CD4-positive, alpha-beta memory T cell (primary cell): ENCODE measurements around the gene ZFP42. TPM values are rescaled to one million over a fixed set of nuclear protein-coding genes. Genes with fewer than 3 reads are reported as not detected.
A peak's percentile ranks its signal among the peaks of the same experiment; 100 is the strongest.

ENCODE experiments used
- CTCF ChIA-PET: fragments of 350-600 bp; sonication (Branson Sonifier 250); formaldehyde crosslinking; loops from one replicate; lab custom pipeline; 2021; ENCODE audit warnings: inconsistent platforms; ENCODE audit not compliant: partially characterized antibody; lab: Charles Lee
- POLR2A ChIA-PET: fragments of 350-600 bp; sonication (Branson Sonifier 250); formaldehyde crosslinking; loops from one replicate; lab custom pipeline; 2021; ENCODE audit not compliant: partially characterized antibody; lab: Charles Lee
- DNase-seq, 5 donors: peaks; one replicate each; pipeline versions ENCODE4 v3.0.0 to v3.0.0-alpha.2; 2020 to 2022; ENCODE audit warnings: mixed read lengths in 1 of 5
- H3K27ac ChIP-seq: one replicate; pipeline ENCODE4 v1.7.0; 2013; ENCODE audit warnings: low read depth, low read length
- H3K27me3 ChIP-seq: 2 replicates; pipeline ENCODE4 v1.7.0; 2013; ENCODE audit warnings: mild to moderate bottlenecking, low read length, moderate library complexity; ENCODE audit not compliant: insufficient read depth
- H3K36me3 ChIP-seq: 2 replicates; pipeline ENCODE4 v1.7.0; 2013; ENCODE audit warnings: mild to moderate bottlenecking, low read length, moderate library complexity; ENCODE audit not compliant: insufficient read depth
- H3K4me1 ChIP-seq: 2 replicates; pipeline ENCODE4 v1.7.0; 2013; ENCODE audit warnings: mild to moderate bottlenecking, low read length, moderate library complexity; ENCODE audit not compliant: insufficient read depth
- H3K4me3 ChIP-seq, 2 donors: one replicate each; pipeline ENCODE4 v1.7.0; 2013; ENCODE audit warnings: low read length in 2 of 2, mild to moderate bottlenecking in 1 of 2
- H3K9me3 ChIP-seq, 2 donors: one replicate each; pipeline ENCODE4 v1.7.0; 2013; ENCODE audit warnings: low read length in 2 of 2, control low read depth in 1 of 2; ENCODE audit not compliant: control insufficient read depth in 1 of 2
- H3K27ac Mint-ChIP-seq, 7 donors: one replicate each; pipeline ENCODE4 v1.8.0; 2020 to 2021; ENCODE audit warnings: mixed read lengths in 7 of 7, mild to moderate bottlenecking in 6 of 7, inconsistent platforms in 3 of 7, moderate library complexity in 3 of 7
- H3K27me3 Mint-ChIP-seq, 2 donors: one replicate each; pipeline ENCODE4 v1.8.0; 2020 to 2021; ENCODE audit warnings: mixed read lengths in 2 of 2
- H3K36me3 Mint-ChIP-seq, 2 donors: one replicate each; pipeline ENCODE4 v1.8.0; 2020 to 2021; ENCODE audit warnings: mixed read lengths in 2 of 2, inconsistent platforms in 1 of 2, mild to moderate bottlenecking in 1 of 2
- H3K4me1 Mint-ChIP-seq, 4 donors: one replicate each; pipeline ENCODE4 v1.8.0; 2020 to 2021; ENCODE audit warnings: mixed read lengths in 4 of 4, mild to moderate bottlenecking in 1 of 4
- H3K4me3 Mint-ChIP-seq, 8 donors: one replicate each; pipeline ENCODE4 v1.8.0; 2020 to 2021; ENCODE audit warnings: mixed read lengths in 8 of 8, mild to moderate bottlenecking in 7 of 8, moderate library complexity in 6 of 8, inconsistent platforms in 3 of 8
- H3K9me3 Mint-ChIP-seq, 8 donors: one replicate each; pipeline ENCODE4 v1.8.0; 2020 to 2021; ENCODE audit warnings: mixed read lengths in 8 of 8, mild to moderate bottlenecking in 5 of 8, inconsistent platforms in 3 of 8, moderate library complexity in 1 of 8
- intact Hi-C: fragments of 100-400 bp; cut with micrococcal nuclease; formaldehyde crosslinking; loops from one replicate; pipeline ENCODE4 v1.15.1; 2023
- polyA plus RNA-seq, 2 donors: library from polyadenylated mRNA; unstranded; fragments of 300-500 nt; fragmentation: Illumina TruSeq; gene quantifications; one replicate each; pipeline ENCODE4 v1.2.3, GENCODE V29; 2021
- total RNA-seq, 2 experiments: library from RNA; stranded (reverse); gene quantifications; one replicate each; pipeline ENCODE4 v1.2.3, GENCODE V29; 2021

The ZFP42 gene
- total and polyA plus RNA-seq, 4 experiments from 2014 or later: not detected

DNA sequence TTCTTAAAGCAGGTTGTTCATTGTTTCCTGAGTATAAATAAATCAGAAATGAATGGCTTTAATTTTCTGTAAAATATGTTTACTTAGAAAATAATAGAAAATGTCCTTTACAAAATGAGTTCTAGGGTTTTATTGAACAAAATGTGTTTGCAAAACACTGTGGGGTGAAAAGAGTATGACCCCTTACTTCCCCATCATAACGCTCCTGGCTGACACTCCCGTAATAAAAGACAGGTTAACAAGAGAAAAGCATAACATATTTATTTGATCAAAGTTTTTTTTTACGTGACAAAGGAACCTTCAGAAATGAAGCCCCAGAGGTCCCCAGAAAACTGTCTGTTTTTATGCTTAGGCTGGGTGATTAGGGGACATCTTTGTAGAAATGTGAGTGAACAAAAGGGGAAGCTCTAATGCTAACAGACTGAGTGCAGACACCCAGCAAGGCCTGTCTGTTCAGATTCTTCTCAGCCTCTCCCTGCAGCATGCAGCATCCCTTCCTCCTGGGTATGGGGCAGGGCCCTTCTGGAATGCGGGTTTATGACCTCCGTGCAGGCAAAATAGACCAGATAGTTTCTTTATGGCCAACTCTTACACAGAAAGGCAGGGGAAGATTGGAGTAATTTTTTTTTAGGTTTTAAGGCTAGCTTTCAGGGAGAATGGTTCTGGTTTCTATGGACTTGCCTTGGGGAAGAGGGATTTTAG, 26.1 kb downstream of the ZFP42 start:
- intact Hi-C loops: no loop called here
- no peaks in the 10 kb centered on the region for H3K27me3 ChIP-seq
- no peaks in the 10 kb centered on the region for H3K36me3 ChIP-seq
- ChIA-PET POLR2A (no interaction called here), CTCF (no interaction called here)
- Mint-ChIP-seq H3K9me3 (peaks cover 2 to 8% (median 5%) of the 10 kb centered on the region in 8 donors), H3K4me3 (no peak overlapping the region), H3K36me3 (no peaks in the 10 kb centered on the region), H3K27ac (no peak overlapping the region), H3K27me3 (no peaks in the 10 kb centered on the region), H3K4me1 (no peaks in the 10 kb centered on the region)
- H3K4me1 ChIP-seq: no peaks in the 10 kb centered on the region
- no peak overlapping the region for H3K4me3 ChIP-seq
- DNase-seq: no peak
- no peak overlapping the region for H3K27ac ChIP-seq
- H3K9me3 ChIP-seq: no peaks in the 10 kb centered on the region

- no peak overlapping the region for H3K27ac ChIP-seq
- DNase-seq: no peak
- no peak overlapping the region for H3K27ac Mint-ChIP-seq
- H3K9me3 ChIP-seq: no peaks in the 10 kb centered on the region
- no peak overlapping the region for H3K4me3 Mint-ChIP-seq
- no peaks in the 10 kb centered on the region for H3K27me3 Mint-ChIP-seq
- CTCF ChIA-PET: no interaction called here
- peaks cover 0 to 7% (median 4%) of the 10 kb centered on the region in 8 donors for H3K9me3 Mint-ChIP-seq
- H3K36me3 Mint-ChIP-seq: no peaks in the 10 kb centered on the region
- no peaks in the 10 kb centered on the region for H3K27me3 ChIP-seq
- no peaks in the 10 kb centered on the region for H3K4me1 ChIP-seq
- intact Hi-C loops: no loop called here
- POLR2A ChIA-PET: no interaction called here
- no peak overlapping the region for H3K4me3 ChIP-seq
- no peaks in the 10 kb centered on the region for H3K4me1 Mint-ChIP-seq
- H3K36me3 ChIP-seq: no peaks in the 10 kb centered on the region
Observed at GRCh38 chr4:188023682-188024081, 28.1 kb downstream of the ZFP42 start.

DNA sequence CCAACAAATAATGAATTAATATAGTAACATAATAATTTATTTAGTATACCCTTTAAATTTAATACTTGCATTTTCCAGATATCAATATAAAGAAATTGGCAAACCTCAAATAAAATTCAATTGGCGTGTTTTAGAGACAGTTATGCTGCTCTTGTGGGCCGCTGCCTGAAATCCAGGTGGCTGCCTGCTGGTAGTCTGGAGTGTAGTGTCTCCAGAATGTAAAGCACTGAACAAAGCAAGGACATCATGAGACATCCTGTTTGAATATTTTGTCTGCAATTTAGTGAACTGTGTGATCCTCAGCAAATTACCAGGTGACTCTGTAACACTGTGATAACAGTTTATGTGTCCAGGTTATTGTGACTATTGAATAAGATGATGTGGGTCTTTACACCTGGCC, 29.9 kb downstream of the ZFP42 start:
- Mint-ChIP-seq H3K27me3 (no peaks in the 10 kb centered on the region), H3K27ac (no peak overlapping the region), H3K36me3 (no peaks in the 10 kb centered on the region), H3K9me3 (peaks cover 0 to 7% (median 5%) of the 10 kb centered on the region in 8 donors), H3K4me3 (no peak overlapping the region), H3K4me1 (no peaks in the 10 kb centered on the region)
- DNase-seq: no peak
- POLR2A ChIA-PET: no interaction called here
- no peaks in the 10 kb centered on the region for H3K36me3 ChIP-seq
- H3K27ac ChIP-seq: no peak overlapping the region
- intact Hi-C loops: no loop called here
- no peaks in the 10 kb centered on the region for H3K27me3 ChIP-seq
- H3K4me3 ChIP-seq: no peak overlapping the region
- no peaks in the 10 kb centered on the region for H3K9me3 ChIP-seq
- H3K4me1 ChIP-seq: no peaks in the 10 kb centered on the region
- CTCF ChIA-PET: no interaction called here

DNA sequence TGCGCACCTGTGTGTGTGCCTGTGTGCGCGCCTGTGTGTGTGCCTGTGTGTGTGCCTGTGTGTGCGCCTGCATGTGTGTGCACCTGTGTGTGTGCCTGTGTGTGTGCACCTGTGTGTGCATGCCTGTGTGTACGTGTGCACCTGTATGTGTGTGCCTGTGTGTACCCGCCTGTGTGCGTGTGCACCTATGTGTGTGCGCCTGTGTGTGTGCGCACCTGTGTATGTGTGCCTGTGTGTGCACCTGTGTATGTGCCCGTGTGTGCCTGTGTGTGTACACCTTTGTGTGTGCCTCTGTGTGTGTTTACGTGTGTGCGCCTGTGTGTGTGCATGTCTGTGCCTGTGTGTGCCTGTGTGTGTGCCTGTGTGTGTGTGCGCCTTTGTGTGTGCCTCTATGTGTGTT, 33.5 kb downstream of the ZFP42 start:
- no peak for DNase-seq
- Histone ChIP-seq H3K9me3 (no peaks in the 10 kb centered on the region), H3K4me3 (no peak overlapping the region), H3K27me3 (no peaks in the 10 kb centered on the region), H3K4me1 (no peaks in the 10 kb centered on the region), H3K27ac (no peak overlapping the region), H3K36me3 (no peaks in the 10 kb centered on the region)
- H3K27me3 Mint-ChIP-seq: no peaks in the 10 kb centered on the region
- peaks cover 2 to 12% (median 4%) of the 10 kb centered on the region in 8 donors for H3K9me3 Mint-ChIP-seq
- H3K27ac Mint-ChIP-seq: no peak overlapping the region
- intact Hi-C loops: no loop called here
- no peaks in the 10 kb centered on the region for H3K36me3 Mint-ChIP-seq
- ChIA-PET POLR2A (no interaction called here), CTCF (no interaction called here)
- H3K4me1 Mint-ChIP-seq: peaks cover 0 to 6% (median 0%) of the 10 kb centered on the region in 4 donors
- H3K4me3 Mint-ChIP-seq: no peak overlapping the region

- Mint-ChIP-seq H3K27ac (no peak overlapping the region), H3K36me3 (no peaks in the 10 kb centered on the region), H3K9me3 (peaks cover 2 to 12% (median 4%) of the 10 kb centered on the region in 8 donors), H3K4me3 (no peak overlapping the region), H3K4me1 (peaks cover 0 to 6% (median 0%) of the 10 kb centered on the region in 4 donors), H3K27me3 (no peaks in the 10 kb centered on the region)
- no peaks in the 10 kb centered on the region for H3K9me3 ChIP-seq
- POLR2A ChIA-PET: no interaction called here
- intact Hi-C loops: no loop called here
- no peaks in the 10 kb centered on the region for H3K4me1 ChIP-seq
- CTCF ChIA-PET: interaction anchor here (0.6 kb wide), 1 partner anchor 276 kb away, joined by 3 read pairs; no protein-coding TSS in a partner anchor
- H3K4me3 ChIP-seq: no peak overlapping the region
- DNase-seq: no peak
- H3K27ac ChIP-seq: no peak overlapping the region
- H3K27me3 ChIP-seq: no peaks in the 10 kb centered on the region
- H3K36me3 ChIP-seq: no peaks in the 10 kb centered on the region
Observed at GRCh38 chr4:188030401-188030800, 34.8 kb downstream of the ZFP42 start.

- POLR2A ChIA-PET: no interaction called here
- Histone ChIP-seq H3K4me3 (no peak overlapping the region), H3K27me3 (no peaks in the 10 kb centered on the region), H3K27ac (no peak overlapping the region), H3K4me1 (no peaks in the 10 kb centered on the region), H3K9me3 (no peaks in the 10 kb centered on the region), H3K36me3 (no peaks in the 10 kb centered on the region)
- H3K4me3 Mint-ChIP-seq: no peak overlapping the region
- H3K27ac Mint-ChIP-seq: no peak overlapping the region
- H3K9me3 Mint-ChIP-seq: peaks cover 2 to 10% (median 4%) of the 10 kb centered on the region in 8 donors
- no peaks in the 10 kb centered on the region for H3K36me3 Mint-ChIP-seq
- no peaks in the 10 kb centered on the region for H3K27me3 Mint-ChIP-seq
- intact Hi-C loops: no loop called here
- CTCF ChIA-PET: no interaction called here
- DNase-seq: no peak
- H3K4me1 Mint-ChIP-seq: peaks cover 0 to 6% (median 0%) of the 10 kb centered on the region in 4 donors
Observed at GRCh38 chr4:188031751-188032150, 36.2 kb downstream of the ZFP42 start.

DNA sequence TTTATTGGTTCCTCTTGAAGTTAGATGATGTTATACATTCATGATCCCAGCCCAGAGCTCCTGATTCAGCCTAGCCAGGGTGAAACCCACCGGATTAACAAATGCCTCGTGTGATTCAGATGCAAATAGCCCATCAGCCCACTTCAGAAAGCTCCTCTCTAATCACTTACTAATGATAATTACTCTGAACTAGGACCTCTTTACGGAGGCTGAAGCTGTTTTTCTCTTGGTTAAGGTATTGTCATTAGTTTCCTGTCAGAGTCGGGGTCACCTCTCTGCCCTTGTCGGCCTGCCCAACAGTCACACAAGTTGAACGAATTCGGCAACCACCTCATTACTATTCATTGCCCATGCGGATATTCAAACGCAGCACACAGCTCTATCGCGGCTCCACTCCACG, 36.6 kb downstream of the ZFP42 start:
- no peak overlapping the region for H3K27ac Mint-ChIP-seq
- H3K36me3 Mint-ChIP-seq: no peaks in the 10 kb centered on the region
- peaks cover 2 to 10% (median 4%) of the 10 kb centered on the region in 8 donors for H3K9me3 Mint-ChIP-seq
- ChIA-PET POLR2A (no interaction called here), CTCF (no interaction called here)
- H3K36me3 ChIP-seq: no peaks in the 10 kb centered on the region
- H3K4me3 ChIP-seq: no peak overlapping the region
- intact Hi-C loops: no loop called here
- no peaks in the 10 kb centered on the region for H3K27me3 Mint-ChIP-seq
- H3K27me3 ChIP-seq: no peaks in the 10 kb centered on the region
- peak overlapping the region in 1 of 8 donors; percentile 31 for H3K4me3 Mint-ChIP-seq
- peaks cover 0 to 6% (median 0%) of the 10 kb centered on the region in 4 donors for H3K4me1 Mint-ChIP-seq
- no peaks in the 10 kb centered on the region for H3K9me3 ChIP-seq
- DNase-seq: no peak
- no peaks in the 10 kb centered on the region for H3K4me1 ChIP-seq
- no peak overlapping the region for H3K27ac ChIP-seq
